H9 (cell line): Measurements from ENCODE around the gene CEBPG. TPM values are rescaled to one million over a fixed set of nuclear protein-coding genes. Genes with fewer than 3 reads are reported as not detected.
A peak's percentile ranks its signal among the peaks of the same experiment; 100 is the strongest.

ENCODE experiments used
- DNase-seq: peaks from one replicate; pipeline ENCODE4 v3.0.0-alpha.2; 2017
- H2AFZ ChIP-seq: one replicate; pipeline ENCODE4 v1.6.1; 2013; ENCODE audit warnings: mild to moderate bottlenecking, low read length, control low read depth, moderate library complexity
- H2AK5ac ChIP-seq: 2 replicates; pipeline ENCODE4 v1.6.1; 2013; ENCODE audit warnings: low read length, control low read depth, mixed read lengths; ENCODE audit not compliant: insufficient read length
- H2BK120ac ChIP-seq: one replicate; pipeline ENCODE4 v1.6.1; 2013; ENCODE audit warnings: low read depth, mild to moderate bottlenecking, low read length, control low read depth, inconsistent platforms; ENCODE audit not compliant: poor library complexity, severe bottlenecking
- H2BK12ac ChIP-seq: 2 replicates; pipeline ENCODE4 v1.6.1; 2013; ENCODE audit warnings: low read length, control low read depth, mixed read lengths, low read depth; ENCODE audit not compliant: insufficient read length
- H2BK15ac ChIP-seq: 2 replicates; pipeline ENCODE4 v1.6.1; 2013; ENCODE audit warnings: low read depth, low read length, control low read depth
- H2BK20ac ChIP-seq: one replicate; pipeline ENCODE4 v1.6.1; 2013; ENCODE audit warnings: low read depth, mild to moderate bottlenecking, low read length, control low read depth, inconsistent platforms; ENCODE audit not compliant: poor library complexity, severe bottlenecking
- H2BK5ac ChIP-seq: 2 replicates; pipeline ENCODE4 v1.6.1; 2013; ENCODE audit warnings: low read length, control low read depth, mixed read lengths; ENCODE audit not compliant: insufficient read length
- H3K14ac ChIP-seq: 2 replicates; pipeline ENCODE4 v1.6.1; 2013; ENCODE audit warnings: low read length, control low read depth; ENCODE audit not compliant: insufficient read depth
- H3K18ac ChIP-seq: 2 replicates; pipeline ENCODE4 v1.6.1; 2013; ENCODE audit warnings: low read depth, mild to moderate bottlenecking, mixed read lengths, low read length, control low read depth; ENCODE audit not compliant: insufficient read length
- H3K23ac ChIP-seq: 2 replicates; pipeline ENCODE4 v1.6.1; 2013; ENCODE audit warnings: low read length, control low read depth, mixed read lengths, low read depth; ENCODE audit not compliant: insufficient read length
- H3K23me2 ChIP-seq: 2 replicates; pipeline ENCODE4 v1.6.1; 2013; ENCODE audit warnings: low read depth, mild to moderate bottlenecking, mixed read lengths, low read length, control low read depth; ENCODE audit not compliant: insufficient read length, poor library complexity, severe bottlenecking
- H3K27ac ChIP-seq: 2 replicates; pipeline ENCODE4 v1.5.1; 2013; ENCODE audit warnings: low read length, control low read depth, mixed read lengths, low read depth; ENCODE audit not compliant: insufficient read length
- H3K27me3 ChIP-seq: 2 replicates; pipeline ENCODE4 v1.6.1; 2013; ENCODE audit warnings: low read length, control low read depth, inconsistent platforms; ENCODE audit not compliant: insufficient read depth
- H3K4ac ChIP-seq: 2 replicates; pipeline ENCODE4 v1.6.1; 2013; ENCODE audit warnings: low read depth, mild to moderate bottlenecking, control low read depth, inconsistent platforms, low read length, moderate library complexity
- H3K4me1 ChIP-seq: 2 replicates; pipeline ENCODE4 v1.6.1; 2013; ENCODE audit warnings: low read length, control low read depth, inconsistent platforms; ENCODE audit not compliant: insufficient read depth
- H3K4me2 ChIP-seq: 2 replicates; pipeline ENCODE4 v1.6.1; 2013; ENCODE audit warnings: low read length, control low read depth, mixed read lengths; ENCODE audit not compliant: insufficient read length, insufficient read depth
- H3K56ac ChIP-seq: 2 replicates; pipeline ENCODE4 v1.6.1; 2013; ENCODE audit warnings: low read depth, mild to moderate bottlenecking, mixed read lengths, low read length, control low read depth; ENCODE audit not compliant: insufficient read length
- H3K79me1 ChIP-seq: 2 replicates; pipeline ENCODE4 v1.6.1; 2013; ENCODE audit warnings: low read depth, mild to moderate bottlenecking, moderate library complexity, low read length, control low read depth, inconsistent platforms; ENCODE audit not compliant: insufficient read depth, poor library complexity, severe bottlenecking
- H3K79me2 ChIP-seq: 2 replicates; pipeline ENCODE4 v1.6.1; 2013; ENCODE audit warnings: low read length, control low read depth, inconsistent platforms; ENCODE audit not compliant: insufficient read depth
- H3K9ac ChIP-seq: 2 replicates; pipeline ENCODE4 v1.6.1; 2013; ENCODE audit warnings: low read length, control low read depth, mixed read lengths; ENCODE audit not compliant: insufficient read length; ENCODE audit errors: extremely low read depth
- H3K9me3 ChIP-seq: one replicate; pipeline ENCODE4 v1.6.1; 2013; ENCODE audit warnings: low read depth, low read length, inconsistent platforms; ENCODE audit not compliant: control insufficient read depth
- H3T11ph ChIP-seq: one replicate; pipeline ENCODE4 v1.6.1; 2013; ENCODE audit warnings: mild to moderate bottlenecking, low read length, control low read depth, inconsistent platforms
- H4K20me1 ChIP-seq: one replicate; pipeline ENCODE4 v1.6.1; 2013; ENCODE audit not compliant: control insufficient read depth, insufficient read length, insufficient read depth
- H4K5ac ChIP-seq: 2 replicates; pipeline ENCODE4 v1.6.1; 2013; ENCODE audit warnings: low read depth, mild to moderate bottlenecking, mixed read lengths, low read length, control low read depth; ENCODE audit not compliant: insufficient read length
- H4K8ac ChIP-seq: replicated peaks from 2 replicates; pipeline ENCODE4 v1.6.1; 2013; ENCODE audit warnings: low read length, control low read depth, mixed read lengths, low read depth; ENCODE audit not compliant: insufficient read length
- H4K91ac ChIP-seq: 2 replicates; pipeline ENCODE4 v1.6.1; 2013; ENCODE audit warnings: low read depth, mild to moderate bottlenecking, moderate library complexity, mixed read lengths, low read length, control low read depth; ENCODE audit not compliant: insufficient read length
- H3K27ac Mint-ChIP-seq, 3 experiments: 2 replicates in 2 of 3; 3 replicates in 1 of 3; pipeline ENCODE4 v1.8.0; 2020 to 2021; ENCODE audit warnings: mixed read lengths in 3 of 3, mild to moderate bottlenecking in 1 of 3, moderate library complexity in 1 of 3
- H3K27me3 Mint-ChIP-seq: 2 replicates; pipeline ENCODE4 v1.8.0; 2021; ENCODE audit warnings: low read depth, mild to moderate bottlenecking, moderate library complexity, mixed read lengths
- H3K36me3 Mint-ChIP-seq, 3 experiments: 2 replicates in 2 of 3; 3 replicates in 1 of 3; pipeline ENCODE4 v1.8.0; 2020 to 2021; ENCODE audit warnings: low read depth in 3 of 3, mixed read lengths in 3 of 3; ENCODE audit not compliant: insufficient read depth in 1 of 3
- H3K4me1 Mint-ChIP-seq, 2 experiments: 2 replicates each; pipeline ENCODE4 v1.8.0; 2020; ENCODE audit warnings: mixed read lengths in 2 of 2
- H3K4me3 Mint-ChIP-seq, 2 experiments: 2 replicates in 1 of 2; 3 replicates in 1 of 2; pipeline ENCODE4 v1.8.0; 2020 to 2021; ENCODE audit warnings: mild to moderate bottlenecking in 2 of 2, mixed read lengths in 2 of 2, moderate library complexity in 1 of 2
- H3K9me3 Mint-ChIP-seq, 2 experiments: 2 replicates in 1 of 2; 3 replicates in 1 of 2; pipeline ENCODE4 v1.8.0; 2020; ENCODE audit warnings: mild to moderate bottlenecking in 2 of 2, mixed read lengths in 2 of 2, moderate library complexity in 1 of 2
- WGBS: extraction: QIAGEN DNeasy Blood & Tissue Kit; methylation state at CpG from one replicate; pipeline ENCODE4 v1.1.7; 2013; ENCODE audit warnings: missing lambda C conversion rate, low lambda C conversion rate, mixed read lengths; ENCODE audit not compliant: insufficient read length; ENCODE audit errors: extremely low coverage; 5-methylcytosine and 5-hydroxymethylcytosine counted together
- total RNA-seq: library from RNA; stranded (reverse); gene quantifications from 2 replicates; pipeline ENCODE4 v1.2.1, GENCODE V29; 2021
- TF ChIP-seq, protein P1 (sequence below): fragments of 200-600 bp; sonication (generic); conservative IDR thresholded peaks from 3 replicates; pipeline ENCODE4 v1.8.0; 2021; ENCODE audit warnings: antibody characterized with exemption, mild to moderate bottlenecking

Gene CEBPG
- total RNA-seq, 1 experiment from 2014 or later = 33.7 TPM

DNA sequence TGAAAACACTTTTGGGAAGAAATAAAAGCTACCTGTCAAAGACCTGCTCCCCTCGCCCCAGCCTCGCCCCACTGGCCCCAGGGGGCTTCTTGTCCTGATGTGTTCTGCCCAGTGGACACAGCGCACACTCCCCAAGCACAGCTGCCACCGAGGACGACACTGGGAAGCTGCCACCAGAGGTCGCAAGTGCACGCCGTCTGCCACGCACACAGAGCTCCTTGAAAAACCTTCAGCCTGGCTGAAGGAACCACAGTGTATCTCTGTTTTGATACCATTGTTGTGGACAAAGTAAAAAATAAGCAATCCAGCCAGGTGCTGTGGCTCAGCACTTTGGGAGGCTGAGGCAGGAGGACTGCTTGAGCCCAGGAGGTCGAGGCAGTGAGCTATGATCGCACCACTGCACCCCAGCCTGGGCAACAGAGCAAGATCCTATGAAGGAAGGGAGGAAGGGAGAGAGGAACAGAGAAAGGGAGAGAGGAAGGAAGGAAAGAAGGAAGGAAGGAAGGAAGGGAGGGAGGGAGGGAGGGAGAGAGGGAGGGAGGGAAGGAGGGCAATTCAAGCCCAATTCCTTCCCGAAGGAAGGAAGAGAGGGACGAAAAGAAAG, 57.3 kb downstream of the CEBPG start:
- WGBS = no CpG with 5 or more reads among the region's 13 CpGs
- Mint-ChIP-seq H3K27ac (peak overlapping the region in 1 of 3 experiments; percentile 32; a peak in 1 of 7 replicates), H3K4me3 (no peak overlapping the region), H3K36me3 (no peaks in the 10 kb centered on the region), H3K27me3 (no peaks in the 10 kb centered on the region), H3K4me1 (peaks cover 7 to 10% of the 10 kb centered on the region in 2 experiments), H3K9me3 (no peaks in the 10 kb centered on the region)
- no peaks in the 10 kb centered on the region for H3K79me2 ChIP-seq
- H3K27ac ChIP-seq = no peak overlapping the region
- no peak overlapping the region for H3K9ac ChIP-seq
- no peaks in the 10 kb centered on the region for H3K23me2 ChIP-seq
- no peak overlapping the region for H3K18ac ChIP-seq
- no peak overlapping the region for H2BK12ac ChIP-seq
- no peak overlapping the region for H2AFZ ChIP-seq
- no peak overlapping the region for H3K23ac ChIP-seq
- H4K8ac ChIP-seq = no peak overlapping the region
- H3K4me1 ChIP-seq = no peaks in the 10 kb centered on the region
- no peak overlapping the region for H4K5ac ChIP-seq
- no peak overlapping the region for H2BK5ac ChIP-seq
- TF ChIP-seq, protein P1, sequence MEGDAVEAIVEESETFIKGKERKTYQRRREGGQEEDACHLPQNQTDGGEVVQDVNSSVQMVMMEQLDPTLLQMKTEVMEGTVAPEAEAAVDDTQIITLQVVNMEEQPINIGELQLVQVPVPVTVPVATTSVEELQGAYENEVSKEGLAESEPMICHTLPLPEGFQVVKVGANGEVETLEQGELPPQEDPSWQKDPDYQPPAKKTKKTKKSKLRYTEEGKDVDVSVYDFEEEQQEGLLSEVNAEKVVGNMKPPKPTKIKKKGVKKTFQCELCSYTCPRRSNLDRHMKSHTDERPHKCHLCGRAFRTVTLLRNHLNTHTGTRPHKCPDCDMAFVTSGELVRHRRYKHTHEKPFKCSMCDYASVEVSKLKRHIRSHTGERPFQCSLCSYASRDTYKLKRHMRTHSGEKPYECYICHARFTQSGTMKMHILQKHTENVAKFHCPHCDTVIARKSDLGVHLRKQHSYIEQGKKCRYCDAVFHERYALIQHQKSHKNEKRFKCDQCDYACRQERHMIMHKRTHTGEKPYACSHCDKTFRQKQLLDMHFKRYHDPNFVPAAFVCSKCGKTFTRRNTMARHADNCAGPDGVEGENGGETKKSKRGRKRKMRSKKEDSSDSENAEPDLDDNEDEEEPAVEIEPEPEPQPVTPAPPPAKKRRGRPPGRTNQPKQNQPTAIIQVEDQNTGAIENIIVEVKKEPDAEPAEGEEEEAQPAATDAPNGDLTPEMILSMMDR = peak; percentile 86
- H4K91ac ChIP-seq = no peak overlapping the region
- no peaks in the 10 kb centered on the region for H3K9me3 ChIP-seq
- H3T11ph ChIP-seq = no peak overlapping the region
- peak; percentile 78 for DNase-seq
- no peak overlapping the region for H2BK15ac ChIP-seq
- H2BK120ac ChIP-seq = no peak overlapping the region
- H2BK20ac ChIP-seq = no peak overlapping the region
- H3K79me1 ChIP-seq = no peaks in the 10 kb centered on the region
- H3K27me3 ChIP-seq = no peaks in the 10 kb centered on the region
- H3K56ac ChIP-seq = no peak overlapping the region
- H4K20me1 ChIP-seq = no peaks in the 10 kb centered on the region
- no peak overlapping the region for H3K4me2 ChIP-seq
- H3K4ac ChIP-seq = no peak overlapping the region
- H3K14ac ChIP-seq = no peak overlapping the region
- H2AK5ac ChIP-seq = no peak overlapping the region
